Tibial artery (tissue), 4 donors: Measurements from ENCODE around the gene GFER.

ENCODE experiments used
- DNase-seq, 2 donors: peaks; one replicate each; pipeline ENCODE4 v3.0.0-alpha.2; 2019
- H3K27ac ChIP-seq, 2 donors: fragments of 200-600 bp; sonication (generic) in 1 of 2; 1 replicate in 1 of 2; 2 replicates in 1 of 2; pipeline ENCODE4 v1.5.1; 2018 to 2019; ENCODE audit warnings: mild to moderate bottlenecking in 1 of 2
- H3K27me3 ChIP-seq, 2 donors: fragments of 200-600 bp; sonication (generic) in 1 of 2; one replicate each; pipeline versions ENCODE4 v1.5.1 to v1.6.0; 2016 to 2019
- H3K36me3 ChIP-seq, 3 donors: fragments of 200-600 bp; sonication (generic) in 2 of 3; one replicate each; pipeline ENCODE4 v1.5.1; 2016 to 2019; ENCODE audit warnings: mild to moderate bottlenecking in 2 of 3
- H3K4me1 ChIP-seq, 4 donors: fragments of 200-600 bp; sonication (generic) in 2 of 4; 1 replicate in 3 of 4; 2 replicates in 1 of 4; pipeline ENCODE4 v1.5.1; 2016 to 2019
- H3K4me3 ChIP-seq, 2 donors: fragments of 200-600 bp; sonication (generic) in 1 of 2; 1 replicate in 1 of 2; 2 replicates in 1 of 2; pipeline ENCODE4 v1.5.1; 2018 to 2019; ENCODE audit warnings: mild to moderate bottlenecking in 2 of 2
- H3K9me3 ChIP-seq, 3 donors: fragments of 200-600 bp; sonication (generic) in 1 of 3; one replicate each; pipeline ENCODE4 v1.5.1; 2016 to 2019
- intact Hi-C: fragments of 100-400 bp; cut with DNase I; formaldehyde crosslinking; loops from one replicate; pipeline ENCODE4 v1.15.0; 2023; ENCODE audit warnings: low total_unique reads
- TF ChIP-seq, protein P1 (sequence below), 2 experiments: fragments of 200-600 bp in 1 of 2; fragments of 450-650 bp in 1 of 2; IDR thresholded peaks; one replicate each; pipeline ENCODE4 v1.5.1; 2017 to 2019; ENCODE audit warnings: antibody characterized with exemption in 2 of 2, mild to moderate bottlenecking in 1 of 2, moderate library complexity in 1 of 2

Gene GFER

DNA sequence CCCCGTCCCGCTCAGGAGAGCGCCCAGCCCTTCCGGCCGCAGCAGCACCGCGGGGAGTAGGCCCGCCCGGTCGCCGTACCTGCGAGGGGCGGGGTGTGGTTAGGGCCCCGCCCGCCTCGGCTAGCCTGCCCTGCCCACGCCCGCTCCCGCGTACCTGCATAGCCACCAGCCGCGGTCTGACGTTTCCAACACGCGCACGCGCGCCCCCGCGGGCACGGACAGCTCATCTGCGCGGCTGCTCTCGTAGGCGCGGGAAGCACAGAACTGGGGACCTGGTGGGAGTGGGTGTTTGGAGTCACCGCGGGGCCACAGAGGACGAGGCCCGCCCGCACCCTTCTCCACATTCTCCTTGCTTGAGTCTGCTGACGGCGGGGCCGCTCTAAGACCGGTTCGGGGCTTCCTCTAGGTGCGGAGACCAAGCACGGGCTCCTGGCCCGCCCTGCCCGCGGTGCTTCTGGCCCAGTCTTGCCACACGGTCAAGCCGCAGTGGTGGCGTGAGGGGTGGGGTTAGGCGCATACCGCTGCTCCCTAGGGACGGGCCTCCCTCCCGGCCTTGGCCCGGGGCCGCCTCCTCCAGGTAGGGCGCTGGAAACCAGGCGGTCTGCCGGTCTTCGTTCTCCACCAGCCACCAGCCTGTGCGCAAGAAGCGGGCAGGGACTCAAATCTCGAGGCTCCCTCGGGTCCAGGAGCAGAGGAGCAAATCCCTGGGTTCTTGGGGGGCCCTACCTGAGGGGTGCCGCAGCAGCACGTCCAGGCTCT is 4.5 kb upstream of the GFER start:
- H3K4me1 ChIP-seq = peaks cover 6 to 37% (median 16%) of the 10 kb centered on the region in 4 donors
- no peak for DNase-seq
- intact Hi-C loops = no loop called here
- H3K27me3 ChIP-seq = peaks cover 0 to 74% of the 10 kb centered on the region in 2 donors
- no peaks in the 10 kb centered on the region for H3K9me3 ChIP-seq
- H3K27ac ChIP-seq = no peak overlapping the region
- peaks cover 43 to 49% (median 46%) of the 10 kb centered on the region in 3 donors for H3K36me3 ChIP-seq
- TF ChIP-seq, protein P1, sequence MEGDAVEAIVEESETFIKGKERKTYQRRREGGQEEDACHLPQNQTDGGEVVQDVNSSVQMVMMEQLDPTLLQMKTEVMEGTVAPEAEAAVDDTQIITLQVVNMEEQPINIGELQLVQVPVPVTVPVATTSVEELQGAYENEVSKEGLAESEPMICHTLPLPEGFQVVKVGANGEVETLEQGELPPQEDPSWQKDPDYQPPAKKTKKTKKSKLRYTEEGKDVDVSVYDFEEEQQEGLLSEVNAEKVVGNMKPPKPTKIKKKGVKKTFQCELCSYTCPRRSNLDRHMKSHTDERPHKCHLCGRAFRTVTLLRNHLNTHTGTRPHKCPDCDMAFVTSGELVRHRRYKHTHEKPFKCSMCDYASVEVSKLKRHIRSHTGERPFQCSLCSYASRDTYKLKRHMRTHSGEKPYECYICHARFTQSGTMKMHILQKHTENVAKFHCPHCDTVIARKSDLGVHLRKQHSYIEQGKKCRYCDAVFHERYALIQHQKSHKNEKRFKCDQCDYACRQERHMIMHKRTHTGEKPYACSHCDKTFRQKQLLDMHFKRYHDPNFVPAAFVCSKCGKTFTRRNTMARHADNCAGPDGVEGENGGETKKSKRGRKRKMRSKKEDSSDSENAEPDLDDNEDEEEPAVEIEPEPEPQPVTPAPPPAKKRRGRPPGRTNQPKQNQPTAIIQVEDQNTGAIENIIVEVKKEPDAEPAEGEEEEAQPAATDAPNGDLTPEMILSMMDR (IDR thresholded peaks at IDR 0.05) = no peak
- H3K4me3 ChIP-seq = no peak overlapping the region

DNA sequence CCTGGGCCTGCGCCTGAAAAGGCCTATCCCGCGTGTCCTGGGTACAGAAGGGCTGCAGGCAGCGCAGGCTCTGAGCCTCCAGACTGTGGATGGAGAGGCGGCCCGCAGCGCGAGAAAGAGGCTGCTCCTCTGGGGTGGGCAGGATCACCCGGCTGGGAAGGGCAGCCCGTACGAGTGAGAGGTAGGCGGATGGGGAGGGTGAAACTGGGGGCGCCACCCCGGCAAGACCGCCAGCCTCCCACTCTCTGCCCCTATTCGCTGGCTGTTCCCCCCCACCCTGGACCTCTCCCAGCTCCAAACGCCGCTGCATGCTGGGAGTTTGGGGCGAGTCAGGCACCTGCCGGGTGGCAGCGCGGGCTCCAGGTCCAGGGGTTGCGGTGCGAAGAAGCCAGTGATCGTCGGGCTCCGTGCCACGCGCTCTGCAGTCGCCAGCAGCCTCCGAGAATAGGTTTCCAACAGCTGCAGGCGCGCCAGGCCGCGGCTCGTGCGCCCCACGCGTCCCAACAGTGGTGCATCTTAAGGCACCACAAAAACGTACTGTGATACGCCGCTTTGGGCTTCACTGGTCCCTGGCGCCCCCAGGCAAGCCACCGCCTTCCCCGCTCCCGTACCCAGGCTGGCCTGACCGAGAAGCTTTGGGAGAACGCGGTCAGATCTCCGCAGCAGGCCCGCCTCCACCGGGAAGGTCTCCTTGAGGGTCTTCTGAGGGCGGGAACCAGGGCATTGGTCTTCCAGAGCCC is 3.8 kb upstream of the GFER start:
- peaks cover 8 to 45% (median 23%) of the 10 kb centered on the region in 4 donors for H3K4me1 ChIP-seq
- peaks cover 0 to 67% of the 10 kb centered on the region in 2 donors for H3K27me3 ChIP-seq
- no peak overlapping the region for H3K27ac ChIP-seq
- H3K4me3 ChIP-seq = no peak overlapping the region
- intact Hi-C loops = no loop called here
- TF ChIP-seq, protein P1 (IDR thresholded peaks at IDR 0.05) = no peak
- H3K36me3 ChIP-seq = peaks cover 35 to 41% (median 39%) of the 10 kb centered on the region in 3 donors
- no peak for DNase-seq
- no peaks in the 10 kb centered on the region for H3K9me3 ChIP-seq

DNA sequence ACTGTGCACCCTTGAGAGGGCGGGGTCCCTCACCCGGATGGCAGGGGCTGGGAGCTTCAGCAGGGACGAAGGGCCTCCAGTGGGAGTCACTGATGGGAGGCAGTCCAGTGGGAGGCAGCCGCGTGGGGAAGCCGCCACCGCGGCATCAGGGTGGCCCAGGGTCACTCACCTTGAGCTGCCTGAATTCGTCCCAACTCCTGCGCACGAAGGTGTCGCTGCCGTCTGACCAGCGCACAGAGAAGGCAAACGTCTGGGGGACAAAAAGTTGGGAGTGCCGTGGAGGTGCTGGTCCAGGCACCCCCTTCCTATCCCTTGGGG is 3.3 kb upstream of the GFER start:
- H3K27ac ChIP-seq = no peak overlapping the region
- peaks cover 0 to 62% of the 10 kb centered on the region in 2 donors for H3K27me3 ChIP-seq
- no peak for DNase-seq
- no peak overlapping the region for H3K4me3 ChIP-seq
- peaks cover 8 to 50% (median 26%) of the 10 kb centered on the region in 4 donors for H3K4me1 ChIP-seq
- intact Hi-C loops = no loop called here
- TF ChIP-seq, protein P1 (IDR thresholded peaks at IDR 0.05) = no peak
- peaks cover 32 to 38% (median 36%) of the 10 kb centered on the region in 3 donors for H3K36me3 ChIP-seq
- no peaks in the 10 kb centered on the region for H3K9me3 ChIP-seq

DNA sequence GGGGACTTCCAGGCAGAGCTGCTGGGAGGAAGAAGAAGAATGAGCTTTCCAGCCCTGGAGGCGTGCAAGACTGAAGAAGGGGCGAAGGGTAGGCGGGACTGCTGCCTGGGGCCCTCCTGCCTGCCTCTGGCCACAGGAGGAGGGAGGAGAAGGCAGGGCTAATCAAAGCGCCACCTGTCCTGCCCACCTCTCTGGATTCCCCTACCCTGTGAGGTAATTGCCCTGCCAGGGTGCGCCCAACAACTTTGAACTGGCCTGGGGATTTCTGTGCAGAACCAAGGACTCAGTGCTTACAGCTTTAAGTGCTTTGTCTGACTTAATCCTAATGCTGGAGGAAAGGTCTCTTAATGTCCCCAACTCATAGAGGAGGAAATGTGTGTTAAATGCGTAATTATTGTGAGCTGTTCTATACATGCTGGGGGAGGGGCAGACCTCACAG is 2.6 kb upstream of the GFER start, which contains the start of gene NOXO1:
NOXO1 (minus strand) TSS at position 72 of the 439 bp plus-strand sequence. CDS start 290 bp downstream, outside the sequence.
- no peak within 1 kb of the TSS for H3K4me3 ChIP-seq
- peaks cover 0 to 55% of the 10 kb centered on the region in 2 donors for H3K27me3 ChIP-seq
- peaks cover 8 to 52% (median 26%) of the 10 kb centered on the region in 4 donors for H3K4me1 ChIP-seq
- TF ChIP-seq, protein P1 (IDR thresholded peaks at IDR 0.05) = no peak
- intact Hi-C loops = no loop called here
- DNase-seq = no peak
- no peaks in the 10 kb centered on the region for H3K9me3 ChIP-seq
- no peak within 1 kb of the TSS for H3K27ac ChIP-seq
- peaks cover 32 to 38% (median 35%) of the 10 kb centered on the region in 3 donors for H3K36me3 ChIP-seq

DNA sequence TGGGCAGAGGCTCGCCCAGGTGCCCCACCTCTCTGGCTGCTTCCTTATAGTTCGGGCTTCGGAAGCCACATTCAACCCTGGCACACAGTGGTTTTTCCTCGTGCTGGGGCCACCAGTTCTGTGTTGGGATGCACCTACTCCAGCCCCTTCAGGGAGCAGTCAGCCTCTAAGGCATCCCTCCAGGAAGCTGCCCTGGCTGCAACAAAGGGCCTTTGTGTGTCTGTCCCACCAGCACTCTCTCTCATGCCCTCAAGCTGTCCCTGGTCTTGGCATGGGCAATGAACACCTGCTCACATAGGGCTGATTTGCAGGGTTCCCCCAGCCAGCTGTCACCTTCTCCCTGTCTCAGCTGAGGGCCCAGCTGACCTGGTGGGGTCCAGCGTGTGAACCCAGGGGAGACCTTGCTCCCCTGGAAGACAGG is 2.0 kb upstream of the GFER start:
- TF ChIP-seq, protein P1 (IDR thresholded peaks at IDR 0.05) = no peak
- H3K27me3 ChIP-seq = peaks cover 0 to 49% of the 10 kb centered on the region in 2 donors
- H3K9me3 ChIP-seq = no peaks in the 10 kb centered on the region
- peaks cover 8 to 52% (median 26%) of the 10 kb centered on the region in 4 donors for H3K4me1 ChIP-seq
- no peak overlapping the region for H3K27ac ChIP-seq
- no peak for DNase-seq
- no peak overlapping the region for H3K4me3 ChIP-seq
- H3K36me3 ChIP-seq = peaks cover 29 to 38% (median 32%) of the 10 kb centered on the region in 3 donors
- intact Hi-C loops = no loop called here
